GM12891 (cell line): ENCODE data around the gene ZNF433.

Experiments
- DNase-seq: peaks from one replicate; pipeline ENCODE4 v3.0.0; 2011; ENCODE audit warnings: low spot score; ENCODE audit not compliant: insufficient read length
- FAIRE-seq: peaks from 2 replicates; lab custom pipeline; 2011; peaks lifted over from hg19 to GRCh38; lab: Jason Lieb, UNC
- PAX5 ChIP-seq: IDR thresholded peaks from 2 replicates; pipeline ENCODE4 v1.6.1; 2011; ENCODE audit warnings: low read length, moderate library complexity, mild to moderate bottlenecking; ENCODE audit not compliant: insufficient read depth, severe bottlenecking
- POLR2A ChIP-seq: IDR thresholded peaks from 2 replicates; pipeline ENCODE4 v1.6.1; 2011; ENCODE audit warnings: low read depth, low read length, control low read depth
- POLR2AphosphoS5 ChIP-seq: IDR thresholded peaks from 2 replicates; pipeline ENCODE4 v1.6.1; 2011; ENCODE audit warnings: low read depth, low read length, control low read depth
- POU2F2 ChIP-seq: IDR thresholded peaks from 2 replicates; pipeline ENCODE4 v1.6.1; 2011; ENCODE audit warnings: low read depth, mild to moderate bottlenecking, control low read depth, low read length, moderate library complexity
- SPI1 ChIP-seq: IDR thresholded peaks from 2 replicates; pipeline ENCODE4 v1.6.1; 2011; ENCODE audit warnings: low read depth, low read length, control low read depth
- TAF1 ChIP-seq: IDR thresholded peaks from 2 replicates; pipeline ENCODE4 v1.6.1; 2011; ENCODE audit warnings: low read depth, low read length, control low read depth

Gene ZNF433

GRCh38 chr19:11987405-11988281 is 47.8 kb downstream of the ZNF433 start:
- peak; percentile 84 for DNase-seq
- FAIRE-seq = peak; percentile 86
- peak; percentile 82 for TF ChIP-seq POLR2AphosphoS5
- no peak for TF ChIP-seq SPI1
- TF ChIP-seq TAF1 = peak; percentile 65
- peak; percentile 90 for TF ChIP-seq POLR2A
- no peak for TF ChIP-seq PAX5

GRCh38 chr19:11986754-11987153 is 48.7 kb downstream of the ZNF433 start:
- TF ChIP-seq POLR2A (no peak), TAF1 (no peak), PAX5 (no peak), SPI1 (no peak), POU2F2 (no peak), POLR2AphosphoS5 (no peak)
- FAIRE-seq (no peak), DNase-seq (no peak)

- FAIRE-seq (no peak), DNase-seq (no peak)
- no peak for TF ChIP-seq PAX5
- no peak for TF ChIP-seq SPI1
- no peak for TF ChIP-seq POLR2AphosphoS5
- TF ChIP-seq POLR2A = no peak
- no peak for TF ChIP-seq POU2F2
- no peak for TF ChIP-seq TAF1
These were observed 50.5 kb downstream of the ZNF433 start for GRCh38 chr19:11984986-11985385.

- TF ChIP-seq SPI1 (no peak), POU2F2 (no peak), TAF1 (no peak), PAX5 (no peak), POLR2A (no peak), POLR2AphosphoS5 (no peak)
- FAIRE-seq (no peak), DNase-seq (no peak)
These were observed 53.0 kb downstream of the ZNF433 start for GRCh38 chr19:11982526-11982925.

- DNase-seq (no peak), FAIRE-seq (no peak)
- no peak for TF ChIP-seq POU2F2
- no peak for TF ChIP-seq TAF1
- no peak for TF ChIP-seq POLR2AphosphoS5
- TF ChIP-seq POLR2A = no peak
- TF ChIP-seq PAX5 = no peak
- TF ChIP-seq SPI1 = no peak
These were observed 56.0 kb downstream of the ZNF433 start for GRCh38 chr19:11979527-11979926.

GRCh38 chr19:11978492-11979100 is 56.9 kb downstream of the ZNF433 start:
- TF ChIP-seq POLR2AphosphoS5 (no peak), PAX5 (no peak), POLR2A (no peak), POU2F2 (no peak), TAF1 (no peak), SPI1 (no peak)
- FAIRE-seq = no peak
- no peak for DNase-seq

GRCh38 chr19:11973019-11973810 is 62.3 kb downstream of the ZNF433 start:
- no peak for FAIRE-seq
- TF ChIP-seq POLR2A (no peak), POLR2AphosphoS5 (no peak), TAF1 (no peak), POU2F2 (no peak), SPI1 (no peak), PAX5 (no peak)

GRCh38 chr19:11971041-11971440 is 64.4 kb downstream of the ZNF433 start:
- TF ChIP-seq TAF1 = no peak
- FAIRE-seq = no peak
- DNase-seq = no peak

More at GRCh38 chr19:11973019-11973810, 62.3 kb downstream of the ZNF433 start:
- DNase-seq = no peak

- FAIRE-seq (no peak), DNase-seq (no peak)
These were observed 65.3 kb downstream of the ZNF433 start for GRCh38 chr19:11970174-11970573.

More at GRCh38 chr19:11970174-11970573, 65.3 kb downstream of the ZNF433 start:
- TF ChIP-seq SPI1 (peak; percentile 54), POLR2AphosphoS5 (no peak)
